ENCODE results near the gene FGF4.

FGF4 gene

DNA sequence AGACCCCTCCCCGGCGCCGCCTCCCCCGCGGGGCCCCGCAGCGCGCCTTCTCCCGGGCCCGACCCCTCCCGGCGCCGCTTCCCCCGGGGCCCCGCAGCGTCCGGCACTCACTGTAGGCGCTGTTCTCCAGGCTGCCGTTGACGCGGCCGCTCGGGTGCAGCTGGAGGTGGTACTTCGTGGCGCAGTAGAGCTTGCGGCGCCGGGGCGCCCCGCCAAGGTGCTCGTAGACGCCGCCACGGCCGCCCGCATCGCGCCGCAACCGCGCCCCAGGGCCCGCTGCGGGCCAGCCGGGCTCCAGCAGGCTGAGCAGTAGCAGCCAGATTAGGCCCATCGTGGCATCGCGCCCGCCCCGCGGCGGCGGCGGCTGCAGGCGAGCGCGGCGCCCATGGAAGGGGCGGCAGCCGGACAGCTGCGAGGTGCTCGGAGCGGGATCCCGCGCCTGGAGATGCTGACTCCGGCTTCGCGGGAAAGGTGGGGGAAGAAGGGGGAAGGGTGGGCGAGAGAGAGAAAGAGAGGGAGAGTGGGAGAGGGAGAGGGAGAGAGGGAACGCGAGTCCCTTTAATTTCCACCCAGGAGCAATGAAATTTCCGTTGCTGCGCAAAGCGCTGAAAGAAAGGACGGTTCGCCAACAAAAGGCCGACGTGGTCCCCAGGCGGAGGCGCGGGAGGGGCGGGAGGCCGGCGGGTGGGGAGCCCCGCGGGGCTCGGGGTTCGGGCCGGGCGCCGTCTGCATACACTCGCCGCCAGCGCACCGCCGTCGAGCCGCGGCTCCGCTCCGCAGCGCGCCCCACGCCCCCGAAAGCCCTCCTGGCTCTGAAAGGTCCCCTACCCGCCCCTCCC, 43.7 kb upstream of the FGF4 start, which contains the start of gene FGF3:
FGF3 (minus strand) TSS at position 814 of the 839 bp plus-strand sequence; CDS start at position 331, 483 bp downstream.
- no peak for DNase-seq (ENCODE audit: low read depth)
- H3K4me3 ChIP-seq (ENCODE audit: low read depth, low read length), result no peak within 1 kb of the TSS
- TF ChIP-seq, protein P1, sequence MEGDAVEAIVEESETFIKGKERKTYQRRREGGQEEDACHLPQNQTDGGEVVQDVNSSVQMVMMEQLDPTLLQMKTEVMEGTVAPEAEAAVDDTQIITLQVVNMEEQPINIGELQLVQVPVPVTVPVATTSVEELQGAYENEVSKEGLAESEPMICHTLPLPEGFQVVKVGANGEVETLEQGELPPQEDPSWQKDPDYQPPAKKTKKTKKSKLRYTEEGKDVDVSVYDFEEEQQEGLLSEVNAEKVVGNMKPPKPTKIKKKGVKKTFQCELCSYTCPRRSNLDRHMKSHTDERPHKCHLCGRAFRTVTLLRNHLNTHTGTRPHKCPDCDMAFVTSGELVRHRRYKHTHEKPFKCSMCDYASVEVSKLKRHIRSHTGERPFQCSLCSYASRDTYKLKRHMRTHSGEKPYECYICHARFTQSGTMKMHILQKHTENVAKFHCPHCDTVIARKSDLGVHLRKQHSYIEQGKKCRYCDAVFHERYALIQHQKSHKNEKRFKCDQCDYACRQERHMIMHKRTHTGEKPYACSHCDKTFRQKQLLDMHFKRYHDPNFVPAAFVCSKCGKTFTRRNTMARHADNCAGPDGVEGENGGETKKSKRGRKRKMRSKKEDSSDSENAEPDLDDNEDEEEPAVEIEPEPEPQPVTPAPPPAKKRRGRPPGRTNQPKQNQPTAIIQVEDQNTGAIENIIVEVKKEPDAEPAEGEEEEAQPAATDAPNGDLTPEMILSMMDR (conservative IDR thresholded peaks at IDR 0.05; ENCODE audit: low read depth, low read length), result no peak

DNA sequence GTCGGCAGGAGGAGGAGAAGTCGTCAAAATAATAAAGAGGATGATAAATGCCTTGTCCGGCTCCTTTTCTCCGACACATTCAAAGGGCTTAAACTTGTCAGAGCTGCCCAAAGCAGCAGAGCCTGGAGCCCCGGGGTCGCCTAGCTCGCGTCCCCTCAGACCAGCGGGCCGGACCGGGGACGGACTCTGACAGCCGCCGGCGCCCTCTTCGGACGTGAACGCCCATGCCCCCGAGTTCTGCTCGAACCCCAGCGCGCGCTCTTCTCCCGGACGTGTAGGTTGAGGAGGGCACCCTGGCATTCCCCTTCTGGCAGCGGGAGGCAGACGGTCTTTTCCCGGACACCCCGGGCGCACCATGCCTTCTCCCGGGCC, 43.1 kb upstream of the FGF4 start:
- TF ChIP-seq, protein P1 (conservative IDR thresholded peaks at IDR 0.05; ENCODE audit: low read depth, low read length), result no peak
- no peak overlapping the region for H3K4me3 ChIP-seq (ENCODE audit: low read depth, low read length)
- DNase-seq (ENCODE audit: low read depth), result no peak

DNA sequence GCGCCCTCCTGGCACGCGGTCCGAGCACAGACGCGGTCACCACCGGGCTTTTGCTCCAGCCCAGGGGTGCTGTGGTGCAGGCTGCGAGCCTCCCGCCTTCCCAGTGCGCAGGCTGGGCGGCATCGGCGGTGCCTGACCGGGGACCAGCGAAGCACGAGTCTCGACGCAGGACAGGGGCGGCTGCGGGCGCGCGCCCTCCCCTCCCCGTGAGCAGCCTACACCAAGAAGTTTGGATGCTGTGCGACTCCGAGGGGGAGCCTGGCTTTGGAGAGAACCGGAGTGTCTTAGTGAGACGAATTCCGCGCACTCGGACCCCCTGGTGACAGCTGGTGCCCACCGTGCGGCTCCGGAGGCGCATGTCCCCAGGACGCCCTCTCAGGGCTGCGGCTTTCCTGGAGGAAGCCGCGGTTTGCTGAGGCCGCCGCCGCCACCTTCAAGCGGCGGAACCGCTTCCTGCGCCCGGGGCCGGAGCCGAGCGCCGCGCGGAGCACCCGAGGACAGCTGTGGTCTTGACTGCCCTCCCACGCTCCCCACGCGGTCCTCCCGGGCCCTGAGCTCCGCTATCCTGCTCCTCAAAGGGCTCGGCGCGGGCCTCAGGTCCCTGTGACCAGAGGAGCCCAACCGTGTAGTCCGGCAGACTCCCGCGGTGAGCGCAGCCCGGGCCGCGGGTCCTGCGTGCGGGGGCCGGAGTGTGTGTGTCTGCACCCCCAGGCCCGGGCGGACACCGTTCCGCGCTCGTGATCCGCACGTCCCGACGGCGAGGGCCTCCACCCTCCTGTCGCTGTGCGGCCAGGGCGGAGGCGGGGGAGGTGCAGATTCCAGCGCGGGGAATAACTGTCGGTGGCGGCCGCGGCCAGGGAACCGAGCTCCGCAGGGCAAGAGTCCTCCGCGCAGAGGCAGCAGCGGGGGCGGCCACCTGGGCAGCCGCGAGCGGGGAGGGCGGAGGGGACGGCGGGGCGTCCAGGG, 42.4 kb upstream of the FGF4 start:
- TF ChIP-seq, protein P1 (conservative IDR thresholded peaks at IDR 0.05; ENCODE audit: low read depth, low read length), result no peak
- DNase-seq (ENCODE audit: low read depth), result no peak
- H3K4me3 ChIP-seq (ENCODE audit: low read depth, low read length), result no peak overlapping the region

DNA sequence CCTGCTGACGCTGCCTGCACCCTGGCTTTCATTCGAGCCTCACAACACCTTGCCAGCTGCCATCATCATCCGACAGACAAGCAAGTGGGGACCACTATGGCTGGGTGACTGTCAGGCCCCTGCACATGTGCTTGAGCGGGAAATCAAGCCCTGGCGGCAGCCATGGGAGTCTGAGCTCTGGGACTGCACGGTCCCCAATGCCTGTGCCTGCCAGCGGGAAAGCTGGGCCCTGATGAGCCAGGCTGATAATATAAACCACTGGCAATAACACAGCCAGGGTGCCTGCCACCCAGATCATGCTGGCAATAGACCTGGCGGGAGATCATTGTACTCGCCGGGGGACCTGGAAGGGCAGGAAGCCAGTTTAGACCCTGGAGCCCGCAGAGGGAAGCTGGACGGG, 41.5 kb upstream of the FGF4 start:
- TF ChIP-seq, protein P1 (conservative IDR thresholded peaks at IDR 0.05; ENCODE audit: low read depth, low read length), result no peak

DNA sequence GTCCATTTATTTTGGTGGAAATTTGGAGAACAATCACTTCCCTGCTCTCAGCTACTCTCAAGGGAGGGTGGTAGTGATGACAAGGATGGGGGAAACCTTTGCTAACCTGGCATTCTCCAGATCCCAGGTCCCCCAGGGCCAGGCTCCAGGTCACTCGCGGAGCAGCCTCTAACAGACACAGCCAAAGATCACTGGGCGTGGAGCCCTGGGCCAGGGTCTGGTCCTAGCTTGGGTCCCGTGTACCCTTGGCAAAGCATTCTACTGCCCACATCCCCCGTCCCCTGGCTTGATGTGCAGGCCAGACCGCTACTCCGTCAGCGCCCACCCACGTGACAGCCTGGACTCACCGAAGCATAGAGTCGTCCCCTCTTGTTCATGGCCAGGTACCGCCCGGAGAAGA, 40.8 kb upstream of the FGF4 start:
- DNase-seq (ENCODE audit: low read depth), result no peak
- no peak overlapping the region for H3K4me3 ChIP-seq (ENCODE audit: low read depth, low read length)
- TF ChIP-seq, protein P1 (conservative IDR thresholded peaks at IDR 0.05; ENCODE audit: low read depth, low read length), result no peak

More for the DNA sequence above, 41.5 kb upstream of the FGF4 start:
- H3K4me3 ChIP-seq (ENCODE audit: low read depth, low read length), result no peak overlapping the region
- no peak for DNase-seq (ENCODE audit: low read depth)

DNA sequence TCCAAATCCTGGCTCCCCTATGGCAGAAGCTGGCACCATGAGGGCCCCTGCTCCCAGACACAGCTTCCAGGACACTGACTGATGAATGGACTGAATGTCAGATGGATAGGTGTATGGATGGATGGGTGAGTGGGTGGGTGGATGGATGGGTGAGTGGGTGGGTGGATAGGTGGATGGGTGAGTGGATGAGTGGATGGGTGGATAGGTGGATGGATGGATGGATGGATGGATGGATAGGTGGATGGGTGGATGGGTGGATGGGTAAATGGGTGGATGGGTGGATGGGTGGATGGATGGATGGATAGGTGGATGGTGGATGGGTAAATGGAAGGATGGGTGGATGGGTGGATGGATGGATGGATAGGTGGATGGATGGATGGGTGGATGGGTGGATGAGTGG, 39.8 kb upstream of the FGF4 start:
- H3K4me3 ChIP-seq (ENCODE audit: low read depth, low read length), result no peak overlapping the region
- TF ChIP-seq, protein P1 (conservative IDR thresholded peaks at IDR 0.05; ENCODE audit: low read depth, low read length), result no peak
- no peak for DNase-seq (ENCODE audit: low read depth)

All from choroid plexus epithelial cell (primary cell).